CD4-positive, alpha-beta memory T cell (primary cell): ENCODE results near the gene NT5C2. TPM values are rescaled to one million over a fixed set of nuclear protein-coding genes. Genes with fewer than 3 reads are reported as not detected.

ENCODE experiments used
- CTCF ChIA-PET: fragments of 350-600 bp; sonication (Branson Sonifier 250); formaldehyde crosslinking; loops from one replicate; lab custom pipeline; 2021; ENCODE audit warnings: inconsistent platforms; ENCODE audit not compliant: partially characterized antibody; lab: Charles Lee
- POLR2A ChIA-PET: fragments of 350-600 bp; sonication (Branson Sonifier 250); formaldehyde crosslinking; loops from one replicate; lab custom pipeline; 2021; ENCODE audit not compliant: partially characterized antibody; lab: Charles Lee
- DNase-seq, 5 donors: peaks; one replicate each; pipeline versions ENCODE4 v3.0.0 to v3.0.0-alpha.2; 2020 to 2022; ENCODE audit warnings: mixed read lengths in 1 of 5
- H3K27ac ChIP-seq: one replicate; pipeline ENCODE4 v1.7.0; 2013; ENCODE audit warnings: low read depth, low read length
- H3K27me3 ChIP-seq: 2 replicates; pipeline ENCODE4 v1.7.0; 2013; ENCODE audit warnings: mild to moderate bottlenecking, low read length, moderate library complexity; ENCODE audit not compliant: insufficient read depth
- H3K36me3 ChIP-seq: 2 replicates; pipeline ENCODE4 v1.7.0; 2013; ENCODE audit warnings: mild to moderate bottlenecking, low read length, moderate library complexity; ENCODE audit not compliant: insufficient read depth
- H3K4me1 ChIP-seq: 2 replicates; pipeline ENCODE4 v1.7.0; 2013; ENCODE audit warnings: mild to moderate bottlenecking, low read length, moderate library complexity; ENCODE audit not compliant: insufficient read depth
- H3K4me3 ChIP-seq, 2 donors: one replicate each; pipeline ENCODE4 v1.7.0; 2013; ENCODE audit warnings: low read length in 2 of 2, mild to moderate bottlenecking in 1 of 2
- H3K9me3 ChIP-seq, 2 donors: one replicate each; pipeline ENCODE4 v1.7.0; 2013; ENCODE audit warnings: low read length in 2 of 2, control low read depth in 1 of 2; ENCODE audit not compliant: control insufficient read depth in 1 of 2
- H3K27ac Mint-ChIP-seq, 7 donors: one replicate each; pipeline ENCODE4 v1.8.0; 2020 to 2021; ENCODE audit warnings: mixed read lengths in 7 of 7, mild to moderate bottlenecking in 6 of 7, inconsistent platforms in 3 of 7, moderate library complexity in 3 of 7
- H3K27me3 Mint-ChIP-seq, 2 donors: one replicate each; pipeline ENCODE4 v1.8.0; 2020 to 2021; ENCODE audit warnings: mixed read lengths in 2 of 2
- H3K36me3 Mint-ChIP-seq, 2 donors: one replicate each; pipeline ENCODE4 v1.8.0; 2020 to 2021; ENCODE audit warnings: mixed read lengths in 2 of 2, inconsistent platforms in 1 of 2, mild to moderate bottlenecking in 1 of 2
- H3K4me1 Mint-ChIP-seq, 4 donors: one replicate each; pipeline ENCODE4 v1.8.0; 2020 to 2021; ENCODE audit warnings: mixed read lengths in 4 of 4, mild to moderate bottlenecking in 1 of 4
- H3K4me3 Mint-ChIP-seq, 8 donors: one replicate each; pipeline ENCODE4 v1.8.0; 2020 to 2021; ENCODE audit warnings: mixed read lengths in 8 of 8, mild to moderate bottlenecking in 7 of 8, moderate library complexity in 6 of 8, inconsistent platforms in 3 of 8
- H3K9me3 Mint-ChIP-seq, 8 donors: one replicate each; pipeline ENCODE4 v1.8.0; 2020 to 2021; ENCODE audit warnings: mixed read lengths in 8 of 8, mild to moderate bottlenecking in 5 of 8, inconsistent platforms in 3 of 8, moderate library complexity in 1 of 8
- intact Hi-C: fragments of 100-400 bp; cut with micrococcal nuclease; formaldehyde crosslinking; loops from one replicate; pipeline ENCODE4 v1.15.1; 2023
- polyA plus RNA-seq, 2 donors: library from polyadenylated mRNA; unstranded; fragments of 300-500 nt; fragmentation: Illumina TruSeq; gene quantifications; one replicate each; pipeline ENCODE4 v1.2.3, GENCODE V29; 2021
- total RNA-seq, 2 experiments: library from RNA; stranded (reverse); gene quantifications; one replicate each; pipeline ENCODE4 v1.2.3, GENCODE V29; 2021

The NT5C2 gene
- total and polyA plus RNA-seq, 4 experiments from 2014 or later = 54.3 to 80.4 (median 79.3) TPM

DNA sequence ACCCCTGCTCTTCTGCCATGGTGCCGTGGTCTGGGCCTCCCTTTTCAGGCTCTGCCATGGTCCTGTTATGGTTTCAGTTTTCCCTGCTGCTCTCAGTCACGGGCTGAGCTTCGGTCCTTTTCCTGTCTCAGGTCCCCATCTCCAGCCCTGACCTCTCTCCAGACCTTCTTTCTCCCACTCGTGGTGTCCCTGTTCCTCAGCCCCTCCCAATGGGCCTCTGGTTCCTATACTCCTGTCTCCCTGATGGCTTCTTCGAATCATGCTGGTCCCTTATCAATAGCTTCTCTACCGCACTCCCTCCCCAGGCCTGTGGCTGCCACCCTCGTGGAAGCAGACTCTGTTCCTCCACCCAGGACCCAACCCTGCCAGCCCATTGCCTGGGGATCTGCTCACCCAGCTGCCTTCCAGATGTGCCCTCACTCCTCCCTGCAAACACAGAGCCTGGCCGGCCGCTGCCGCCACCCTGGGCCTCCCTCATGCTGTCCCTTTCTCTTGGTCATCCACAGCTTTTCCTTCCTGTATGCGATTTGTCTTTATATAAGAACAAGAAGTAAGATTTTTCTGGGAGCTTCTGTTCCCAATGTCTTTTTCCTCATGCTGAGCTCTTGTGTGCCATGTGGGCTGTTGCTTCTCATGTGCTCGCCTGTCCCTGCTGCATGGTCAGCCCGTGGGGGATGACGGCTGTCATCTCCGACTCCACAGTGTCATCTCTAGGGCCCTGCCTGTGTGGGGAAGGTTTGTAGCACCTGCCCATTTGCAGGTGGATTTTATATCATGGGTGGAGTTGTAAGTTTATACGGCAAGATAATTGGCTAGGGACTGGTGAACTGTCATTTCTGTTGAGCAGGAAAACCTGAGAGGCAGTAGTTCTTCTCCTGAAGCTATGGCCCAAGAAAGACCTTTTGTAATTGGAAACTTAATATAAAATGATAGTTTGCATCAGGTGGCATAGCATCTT, 126.7 kb downstream of the NT5C2 start:
- Mint-ChIP-seq H3K9me3 (no peaks in the 10 kb centered on the region), H3K27ac (peak overlapping the region in 3 of 7 donors; percentile 24 to 60 (median 52))

DNA sequence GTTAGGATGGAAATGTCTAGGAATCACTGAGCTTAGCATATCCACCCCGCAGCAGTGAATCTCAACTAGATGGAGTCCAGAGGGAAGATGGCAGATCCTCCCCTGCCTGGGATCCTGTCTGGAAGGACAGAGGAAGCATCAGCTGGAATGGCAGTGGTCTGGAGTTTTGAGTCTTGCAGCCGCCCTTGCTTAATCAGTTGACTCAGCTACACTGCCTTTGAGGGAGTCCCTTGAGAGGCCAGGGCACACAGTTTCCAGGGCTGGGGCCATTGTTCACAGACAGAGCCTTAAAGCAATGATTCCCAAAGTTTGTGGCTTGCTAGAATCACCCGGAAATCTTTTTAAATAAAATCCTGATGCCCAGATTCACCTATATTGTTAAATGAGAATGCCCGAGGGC, 128.1 kb downstream of the NT5C2 start:
- peaks cover 6 to 11% of the 10 kb centered on the region in 2 donors for H3K36me3 Mint-ChIP-seq
- no peak overlapping the region for H3K27ac Mint-ChIP-seq
- H3K4me3 Mint-ChIP-seq = no peak overlapping the region
- Histone ChIP-seq H3K9me3 (no peaks in the 10 kb centered on the region), H3K36me3 (no peaks in the 10 kb centered on the region), H3K4me1 (peaks cover 13% of the 10 kb centered on the region), H3K4me3 (no peak overlapping the region), H3K27me3 (no peaks in the 10 kb centered on the region), H3K27ac (no peak overlapping the region)
- DNase-seq = no peak
- peaks cover 10 to 15% (median 12%) of the 10 kb centered on the region in 4 donors for H3K4me1 Mint-ChIP-seq
- no peaks in the 10 kb centered on the region for H3K9me3 Mint-ChIP-seq
- ChIA-PET POLR2A (interaction anchor here (0.9 kb wide), 1 partner anchor 147 kb away, joined by 3 read pairs; the partner anchor contains the start of gene CNNM2), CTCF (interaction anchor here (2.5 kb wide), 1 partner anchor 147 kb away, joined by 14 read pairs; the partner anchor contains the start of gene CNNM2)
- intact Hi-C loops = no loop called here
- no peaks in the 10 kb centered on the region for H3K27me3 Mint-ChIP-seq

More for the DNA sequence above, 126.7 kb downstream of the NT5C2 start:
- H3K4me3 ChIP-seq = no peak overlapping the region
- no peaks in the 10 kb centered on the region for H3K27me3 ChIP-seq
- Mint-ChIP-seq H3K4me3 (no peak overlapping the region), H3K27me3 (no peaks in the 10 kb centered on the region), H3K36me3 (peaks cover 6 to 11% of the 10 kb centered on the region in 2 donors), H3K4me1 (peaks cover 14 to 27% (median 22%) of the 10 kb centered on the region in 4 donors)
- no peaks in the 10 kb centered on the region for H3K36me3 ChIP-seq
- POLR2A ChIA-PET = interaction anchor here (0.6 kb wide), 1 partner anchor 151 kb away, joined by 4 read pairs; no protein-coding TSS in a partner anchor
- no peak for DNase-seq
- CTCF ChIA-PET = interaction anchor here (1.5 kb wide), 1 partner anchor 149 kb away, joined by 8 read pairs; the partner anchor contains the start of gene CNNM2
- H3K9me3 ChIP-seq = no peaks in the 10 kb centered on the region
- H3K27ac ChIP-seq = no peak overlapping the region
- H3K4me1 ChIP-seq = peaks cover 24% of the 10 kb centered on the region
- intact Hi-C loops = no loop called here

DNA sequence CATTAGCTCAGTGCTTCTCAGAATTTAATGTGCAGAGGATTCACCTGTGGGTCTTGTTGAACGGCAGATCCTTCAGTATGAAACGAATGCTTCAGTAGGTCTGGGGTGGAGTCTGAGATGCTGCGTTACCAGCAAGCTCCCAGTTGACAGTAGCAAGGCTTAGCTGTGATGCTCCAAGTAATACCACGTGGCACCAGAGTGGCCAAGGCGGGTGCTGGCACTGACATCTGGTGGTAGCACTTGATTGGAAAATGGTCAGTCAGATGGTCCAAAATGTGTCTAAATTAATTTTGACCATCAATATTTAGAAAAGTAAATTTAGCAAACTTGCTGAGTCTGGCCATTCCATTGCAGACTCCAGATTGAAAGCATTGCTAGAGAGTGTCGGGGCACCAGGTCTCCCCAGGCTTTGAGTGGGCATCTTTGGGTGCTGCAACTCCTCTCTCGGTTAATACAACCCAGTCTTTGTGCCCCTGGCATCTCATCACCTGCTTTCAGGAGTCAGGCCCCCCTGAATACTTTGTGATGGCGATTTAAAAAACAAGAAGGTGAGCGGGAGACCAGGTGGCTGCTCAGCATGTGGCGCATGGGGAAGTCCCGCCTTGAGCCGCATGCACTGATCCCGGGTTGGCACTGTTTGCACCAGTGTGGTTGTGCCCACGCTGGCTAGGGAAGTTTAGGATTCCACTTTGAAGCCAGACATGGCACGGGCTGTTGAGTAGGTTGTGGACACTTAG, 130.1 kb downstream of the NT5C2 start:
- peaks cover 4 to 11% of the 10 kb centered on the region in 2 donors for H3K36me3 Mint-ChIP-seq
- H3K4me3 Mint-ChIP-seq = no peak overlapping the region
- Histone ChIP-seq H3K4me1 (no peaks in the 10 kb centered on the region), H3K27ac (no peak overlapping the region), H3K27me3 (no peaks in the 10 kb centered on the region), H3K9me3 (no peaks in the 10 kb centered on the region), H3K4me3 (no peak overlapping the region), H3K36me3 (no peaks in the 10 kb centered on the region)
- H3K9me3 Mint-ChIP-seq = no peaks in the 10 kb centered on the region
- no peak overlapping the region for H3K27ac Mint-ChIP-seq
- intact Hi-C loops = no loop called here
- CTCF ChIA-PET = interaction anchor here (2.5 kb wide), 1 partner anchor 145 kb away, joined by 14 read pairs; the partner anchor contains the start of gene CNNM2
- no peaks in the 10 kb centered on the region for H3K4me1 Mint-ChIP-seq
- DNase-seq = no peak
- H3K27me3 Mint-ChIP-seq = no peaks in the 10 kb centered on the region
- POLR2A ChIA-PET = interaction anchor here (0.9 to 1.0 kb wide), 2 partner anchors 145 kb away, joined by 3 to 4 read pairs; partner anchors contain the start of gene CNNM2

DNA sequence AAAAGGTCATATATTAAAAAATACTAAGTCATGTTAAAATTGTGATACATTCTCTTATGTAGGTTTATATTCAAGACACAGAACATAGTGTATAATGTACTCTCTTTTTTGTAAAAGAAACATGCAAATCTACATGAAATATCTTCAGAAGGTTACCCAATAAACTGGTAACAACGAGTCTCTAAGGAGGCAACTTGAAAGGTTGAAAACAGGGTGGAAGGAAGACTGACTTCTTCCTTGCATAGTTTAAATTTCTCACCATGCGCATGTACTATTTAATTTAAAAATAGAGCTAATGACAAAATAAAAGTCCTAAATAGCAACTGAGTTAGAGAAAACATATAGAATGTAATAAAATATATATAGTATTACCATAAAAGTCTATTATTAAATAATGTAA, 132.5 kb downstream of the NT5C2 start:
- no peak overlapping the region for H3K4me3 Mint-ChIP-seq
- no peak overlapping the region for H3K27ac Mint-ChIP-seq
- no peaks in the 10 kb centered on the region for H3K9me3 ChIP-seq
- H3K27ac ChIP-seq = no peak overlapping the region
- H3K4me3 ChIP-seq = no peak overlapping the region
- ChIA-PET POLR2A (no interaction called here), CTCF (interaction anchor here (2.4 kb wide), 1 partner anchor 9 kb away, joined by 5 read pairs; no protein-coding TSS in a partner anchor)
- H3K36me3 ChIP-seq = no peaks in the 10 kb centered on the region
- peaks cover 9 to 16% of the 10 kb centered on the region in 2 donors for H3K36me3 Mint-ChIP-seq
- no peaks in the 10 kb centered on the region for H3K27me3 Mint-ChIP-seq
- H3K9me3 Mint-ChIP-seq = no peaks in the 10 kb centered on the region
- no peaks in the 10 kb centered on the region for H3K27me3 ChIP-seq
- no peak for DNase-seq
- intact Hi-C loops = no loop called here
- no peaks in the 10 kb centered on the region for H3K4me1 ChIP-seq
- H3K4me1 Mint-ChIP-seq = no peaks in the 10 kb centered on the region

DNA sequence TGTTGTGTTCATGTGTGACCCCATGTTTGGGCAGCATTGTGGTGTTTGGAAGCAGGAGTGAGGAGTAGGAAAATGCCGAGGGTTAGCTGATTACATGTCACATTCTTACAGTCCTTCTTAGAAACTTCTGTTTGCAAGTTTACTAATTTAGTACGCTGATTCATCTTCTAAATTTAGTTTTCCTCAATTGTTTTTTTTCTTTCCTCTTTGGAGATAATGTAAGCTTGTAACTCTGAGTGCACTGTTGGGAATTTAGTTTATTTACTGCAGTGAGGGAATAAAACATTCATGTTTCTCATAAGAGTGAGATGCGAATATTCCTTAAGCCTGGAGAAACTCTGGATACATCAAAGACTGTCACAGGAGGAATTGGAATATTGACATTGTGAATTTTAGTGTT, 135.0 kb downstream of the NT5C2 start:
- Mint-ChIP-seq H3K27ac (no peak overlapping the region), H3K9me3 (no peaks in the 10 kb centered on the region), H3K4me3 (no peak overlapping the region), H3K36me3 (peaks cover 12 to 16% of the 10 kb centered on the region in 2 donors), H3K4me1 (peaks cover 13 to 18% (median 15%) of the 10 kb centered on the region in 4 donors), H3K27me3 (no peaks in the 10 kb centered on the region)
- Histone ChIP-seq H3K27ac (no peak overlapping the region), H3K9me3 (no peaks in the 10 kb centered on the region), H3K4me1 (peaks cover 16% of the 10 kb centered on the region), H3K27me3 (no peaks in the 10 kb centered on the region), H3K4me3 (no peak overlapping the region), H3K36me3 (no peaks in the 10 kb centered on the region)
- DNase-seq = no peak
- intact Hi-C loops = no loop called here
- ChIA-PET CTCF (interaction anchor here (0.6 to 1.5 kb wide), 3 partner anchors 19 to 742 kb away, joined by 3 to 7 read pairs (median 3); no protein-coding TSS in a partner anchor), POLR2A (no interaction called here)

DNA sequence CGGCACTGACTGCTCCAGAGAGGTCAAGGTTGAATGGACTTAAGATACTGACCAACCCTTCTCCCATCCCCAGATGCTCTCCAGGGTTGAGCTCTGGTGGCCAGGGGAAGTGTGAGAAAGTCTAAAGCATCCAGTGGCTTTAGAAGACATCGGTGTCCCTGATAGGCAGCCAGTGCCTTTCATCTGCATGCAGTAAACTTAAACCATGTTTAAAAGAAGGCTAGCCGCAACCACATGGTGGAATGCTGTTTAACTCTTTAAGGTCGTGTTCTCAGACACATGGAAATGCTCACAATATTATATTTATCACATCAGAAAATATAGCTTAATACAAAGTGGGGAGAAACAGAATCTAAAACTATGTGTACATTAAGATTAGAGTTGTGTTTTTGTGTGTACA, 138.0 kb downstream of the NT5C2 start:
- H3K4me1 Mint-ChIP-seq = peaks cover 13 to 20% (median 16%) of the 10 kb centered on the region in 4 donors
- H3K9me3 Mint-ChIP-seq = no peaks in the 10 kb centered on the region
- Histone ChIP-seq H3K9me3 (no peaks in the 10 kb centered on the region), H3K27ac (no peak overlapping the region), H3K4me1 (peaks cover 20% of the 10 kb centered on the region), H3K4me3 (no peak overlapping the region), H3K36me3 (no peaks in the 10 kb centered on the region), H3K27me3 (no peaks in the 10 kb centered on the region)
- peak overlapping the region in 2 of 7 donors; percentile 85 to 88 for H3K27ac Mint-ChIP-seq
- ChIA-PET POLR2A (interaction anchor here (1.4 kb wide), 1 partner anchor 137 kb away, joined by 3 read pairs; the partner anchor contains the start of gene CNNM2), CTCF (interaction anchor here (1.8 kb wide), 1 partner anchor 138 kb away, joined by 7 read pairs; the partner anchor contains the start of gene CNNM2)
- DNase-seq = no peak
- intact Hi-C loops = no loop called here
- peaks cover 12 to 20% of the 10 kb centered on the region in 2 donors for H3K36me3 Mint-ChIP-seq
- H3K4me3 Mint-ChIP-seq = no peak overlapping the region
- H3K27me3 Mint-ChIP-seq = no peaks in the 10 kb centered on the region
